HG03139 (cell line): Measurements from ENCODE around the gene OR56B4.
"Not testable (repeated sequence)": the region's sequence is repeated elsewhere in the genome, so short reads cannot be mapped to it uniquely, and the experiment has no call there.

Source experiments
- ATAC-seq: cut with Tn5 transposase; IDR thresholded peaks from one replicate; pipeline ENCODE4 v1.9.1; 2021; ENCODE audit not compliant: unreplicated experiment

Gene OR56B4

DNA sequence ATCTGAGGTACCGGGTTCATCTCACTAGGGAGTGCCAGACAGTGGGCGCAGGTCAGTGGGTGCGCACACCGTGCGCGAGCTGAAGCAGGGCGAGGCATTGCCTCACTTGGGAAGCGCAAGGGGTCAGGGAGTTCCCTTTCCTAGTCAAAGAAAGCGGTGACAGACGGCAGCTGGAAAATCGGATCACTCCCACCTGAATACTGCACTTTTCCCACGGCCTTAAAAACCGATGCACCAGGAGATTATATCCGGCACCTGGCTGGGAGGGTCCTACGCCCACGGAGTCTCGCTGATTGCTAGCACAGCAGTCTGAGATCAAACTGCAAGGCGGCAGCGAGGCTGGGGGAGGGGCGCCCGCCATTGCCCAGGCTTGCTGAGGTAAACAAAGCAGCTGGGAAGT is 36.3 kb downstream of the OR56B4 start:
- ATAC-seq: not testable (repeated sequence)

DNA sequence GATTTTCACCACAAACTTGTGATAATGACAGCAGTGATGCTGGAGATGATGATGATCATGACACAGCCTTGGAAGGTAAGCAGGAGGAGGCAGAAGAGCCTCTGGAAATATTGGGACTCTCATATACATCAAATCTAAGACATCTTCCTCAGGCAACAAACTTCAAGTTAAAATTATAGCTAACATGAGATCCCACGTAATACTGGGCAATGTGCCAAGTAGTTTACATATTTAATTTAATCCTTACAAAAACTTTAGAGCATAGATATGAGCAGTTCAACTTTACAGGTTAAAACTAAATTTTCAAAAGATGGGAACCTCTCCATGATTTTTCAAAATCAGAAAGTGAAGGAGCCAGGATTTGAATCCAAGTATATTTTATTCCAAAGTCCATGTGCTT is 43.6 kb downstream of the OR56B4 start:
- ATAC-seq: no peak

DNA sequence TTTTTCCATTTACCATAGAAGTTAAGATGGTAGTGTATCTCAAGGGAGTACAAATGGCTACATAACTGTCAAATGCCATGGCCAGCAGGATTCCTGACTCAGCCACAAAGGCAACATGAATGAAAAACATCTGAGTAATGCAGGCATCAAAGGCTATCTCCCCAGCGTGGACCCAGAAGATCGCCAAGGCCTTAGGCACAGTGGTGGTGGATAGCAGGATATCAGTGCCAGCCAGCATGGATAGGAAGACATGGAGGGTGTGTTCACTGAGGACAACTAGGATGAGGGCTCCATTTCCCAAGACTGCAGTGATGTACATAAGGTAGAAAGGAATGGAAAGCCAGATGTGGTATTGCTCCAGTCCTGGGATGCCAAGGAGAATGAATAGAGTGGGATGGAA is 44.6 kb downstream of the OR56B4 start:
- ATAC-seq: no peak

DNA sequence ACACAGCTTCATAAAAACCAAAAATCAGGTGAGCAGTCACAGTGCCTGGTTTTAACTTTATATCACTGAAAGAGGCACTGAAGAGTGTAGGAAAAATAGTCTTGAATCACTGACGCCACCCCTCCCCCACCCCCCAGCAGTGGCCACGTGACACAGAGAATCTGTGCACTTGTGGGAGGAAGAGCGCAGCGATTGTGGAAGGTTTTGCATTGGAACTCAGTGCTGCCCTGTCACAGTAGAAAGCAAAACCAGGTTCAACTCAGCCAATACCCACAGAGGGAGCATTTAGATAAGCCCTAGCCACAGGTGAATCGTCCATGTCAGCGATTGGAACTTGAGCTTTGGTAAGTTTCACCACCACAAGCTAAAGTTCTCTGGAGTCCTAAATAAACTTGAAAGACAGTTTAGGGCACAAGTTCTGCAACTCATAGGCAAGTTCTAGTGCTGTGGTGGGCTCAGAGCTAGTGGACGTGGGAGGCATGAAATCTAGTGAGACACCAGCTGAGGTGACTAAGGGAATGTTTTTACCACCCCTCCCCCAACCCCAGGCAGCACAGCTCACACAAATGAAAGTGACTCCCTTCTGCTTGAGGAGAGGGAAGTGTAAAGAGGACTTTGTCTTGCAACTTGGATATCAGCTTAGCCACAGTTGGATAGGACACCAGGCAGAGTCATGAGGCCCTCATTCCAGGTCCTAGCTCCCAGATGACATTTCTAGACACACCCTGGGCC is 49.3 kb downstream of the OR56B4 start:
- no peak for ATAC-seq
